H1 (cell line): Measurements from ENCODE around the gene HIVEP2. TPM values are rescaled to one million over a fixed set of nuclear protein-coding genes. Genes with fewer than 3 reads are reported as not detected.

Experiments used
- GTF2F1 ChIP-seq: IDR thresholded peaks from 2 replicates; pipeline ENCODE4 v1.6.1; 2012; ENCODE audit warnings: low read depth, low read length, improper control_type of control experiment, borderline replicate concordance
- SIX5 ChIP-seq: IDR thresholded peaks from 2 replicates; pipeline ENCODE4 v1.6.1; 2011; ENCODE audit warnings: mild to moderate bottlenecking, low read depth, low read length
- TCF12 ChIP-seq: IDR thresholded peaks from 2 replicates; pipeline ENCODE4 v1.6.1; 2011; ENCODE audit warnings: low read depth, mild to moderate bottlenecking, low read length
- polyA plus RNA-seq, 7 experiments: library from polyadenylated mRNA; depleted of rRNA in 3 of 7; stranded (reverse) in 5 of 7; unstranded in 2 of 7; fragments of >200 nt in 5 of 7; fragments of 200-250 nt in 2 of 7; gene quantifications; 1 replicate in 5 of 7; 2 replicates in 1 of 7; 4 replicates in 1 of 7; pipeline versions ENCODE4 v1.2.1 to v1.2.3, GENCODE V29; 2011 to 2013; ENCODE audit warnings: missing spikeins in 2 of 7, mixed read lengths in 2 of 7
- total RNA-seq: library from RNA; stranded (reverse); fragmentation: NEBNext Ultra II Directional; extraction: Animal tissue kit (Norgen Biotek cat#: 25700); gene quantifications from 2 replicates; pipeline ENCODE4 v1.2.1, GENCODE V29; 2021
- TF ChIP-seq, protein P1 (sequence below): IDR thresholded peaks from 2 replicates; pipeline ENCODE4 v1.6.1; 2012; ENCODE audit warnings: inconsistent platforms

The HIVEP2 gene
- total and polyA plus RNA-seq, 2 of the 8 experiments (the other 6 are each of a cell fraction or from before 2014, with no cell fraction given): 2.2 to 6.1 TPM

DNA sequence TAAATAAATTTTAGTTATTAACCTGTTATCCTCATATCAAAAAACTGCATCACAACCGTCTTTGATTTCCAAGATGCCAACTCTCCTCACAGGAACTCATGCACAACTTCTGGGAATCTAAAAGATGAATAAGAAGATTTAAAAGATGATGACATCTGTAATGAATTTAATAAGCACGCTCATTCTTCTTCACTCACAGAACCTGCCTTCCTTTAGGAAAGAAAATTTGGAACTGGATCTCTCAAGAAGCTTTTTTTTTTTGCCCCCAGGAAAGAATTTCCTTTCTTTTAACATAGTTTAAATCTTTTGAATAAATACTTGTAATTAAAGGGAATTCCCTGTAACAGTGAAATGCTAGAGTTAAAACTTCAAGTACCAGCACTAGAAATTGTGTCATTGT lies 161.5 kb downstream of the HIVEP2 start (continued):
- TF ChIP-seq SIX5 (no peak), TCF12 (no peak), GTF2F1 (no peak)
- TF ChIP-seq, protein P1, sequence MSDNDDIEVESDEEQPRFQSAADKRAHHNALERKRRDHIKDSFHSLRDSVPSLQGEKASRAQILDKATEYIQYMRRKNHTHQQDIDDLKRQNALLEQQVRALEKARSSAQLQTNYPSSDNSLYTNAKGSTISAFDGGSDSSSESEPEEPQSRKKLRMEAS: no peak
